Activated T-cell treated with anti-CD3 and anti-CD28 coated beads, Interleukin-2, amount 50 U/mL, for 1 hour (primary cell): ENCODE results near the gene CCBE1.
"Not testable (repeated sequence)": the region's sequence is repeated elsewhere in the genome, so short reads cannot be mapped to it uniquely, and the experiment has no call there.

Experiments used
- DNase-seq: peaks from one replicate; pipeline ENCODE4 v3.0.0-alpha.2; 2020

CCBE1 gene

DNA sequence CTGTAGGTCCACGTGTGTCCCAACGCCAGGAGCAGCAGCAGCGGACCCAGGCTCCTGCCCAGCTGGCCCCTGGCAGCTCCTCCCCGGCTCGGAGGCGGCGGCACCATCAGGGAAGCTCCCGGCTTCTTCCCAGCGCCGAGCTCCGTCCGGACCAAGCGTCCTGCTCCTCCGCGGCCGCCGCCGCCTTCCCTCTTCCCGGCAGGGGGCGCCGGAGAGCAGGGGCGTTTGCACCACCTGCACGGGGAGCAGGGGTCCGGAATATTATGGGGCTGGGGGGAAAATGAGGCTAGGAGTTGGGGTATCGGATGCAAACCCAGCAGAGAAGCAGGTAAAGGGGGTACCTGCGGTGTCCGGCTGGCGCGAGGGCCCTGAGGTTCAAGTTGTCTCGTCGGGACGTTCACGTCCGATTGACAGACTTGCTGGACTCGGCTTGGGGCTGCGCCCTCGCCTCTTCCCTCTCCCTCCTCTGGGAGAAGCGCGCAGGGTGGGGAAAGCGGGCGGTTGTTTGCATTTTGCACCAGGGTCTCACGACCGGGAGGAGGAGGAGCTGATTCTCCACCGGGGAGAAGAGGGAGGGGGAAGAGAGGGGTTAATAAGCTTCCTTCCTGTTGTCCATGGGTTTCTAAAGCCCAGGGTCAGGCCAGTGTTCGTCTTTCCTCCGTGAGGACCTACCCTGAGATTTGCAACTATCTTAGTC is at the start of gene CCBE1:
Gene CCBE1 (minus strand): TSS at position 188 of the 697 bp plus-strand sequence.
- no peak for DNase-seq

DNA sequence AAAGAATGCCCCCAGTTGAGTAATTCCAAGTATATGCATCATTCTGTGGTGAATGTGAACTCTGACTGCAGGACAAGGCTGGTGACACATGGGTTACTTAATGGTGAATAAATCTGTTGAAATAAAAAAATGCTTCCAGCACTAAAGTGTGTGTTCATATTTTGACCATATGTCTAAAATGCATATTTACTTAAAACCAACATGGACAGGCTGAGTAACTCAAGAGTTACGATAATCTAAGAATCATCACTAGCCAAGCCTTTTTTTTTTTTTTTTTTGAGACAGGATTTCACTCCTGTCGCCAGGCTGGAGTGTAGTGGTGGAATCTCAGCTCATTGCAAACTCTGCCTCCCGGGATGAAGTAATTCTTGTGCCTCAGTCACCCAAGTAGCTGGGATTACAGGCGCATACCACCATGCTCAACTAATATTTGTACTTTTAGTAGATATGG is 47.1 kb upstream of the CCBE1 start:
- no peak for DNase-seq

DNA sequence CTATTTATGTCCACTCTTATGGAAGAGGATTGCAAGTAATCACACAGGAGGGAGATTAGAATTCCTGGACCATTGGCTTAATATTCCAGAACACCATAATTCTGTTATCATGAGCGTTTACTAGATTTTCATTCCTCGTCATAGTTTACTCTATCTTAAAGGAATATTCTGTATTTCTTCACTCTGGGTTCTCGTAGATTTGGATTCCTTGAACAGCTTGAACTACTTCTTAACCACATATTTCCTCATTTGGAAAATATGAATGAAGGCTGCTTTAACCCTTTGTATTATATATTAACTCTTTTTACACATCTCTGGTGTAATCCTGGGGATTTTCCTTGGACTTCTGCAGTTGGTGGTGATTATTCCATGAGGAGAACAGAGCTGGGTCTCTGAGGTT is 46.3 kb upstream of the CCBE1 start:
- no peak for DNase-seq

DNA sequence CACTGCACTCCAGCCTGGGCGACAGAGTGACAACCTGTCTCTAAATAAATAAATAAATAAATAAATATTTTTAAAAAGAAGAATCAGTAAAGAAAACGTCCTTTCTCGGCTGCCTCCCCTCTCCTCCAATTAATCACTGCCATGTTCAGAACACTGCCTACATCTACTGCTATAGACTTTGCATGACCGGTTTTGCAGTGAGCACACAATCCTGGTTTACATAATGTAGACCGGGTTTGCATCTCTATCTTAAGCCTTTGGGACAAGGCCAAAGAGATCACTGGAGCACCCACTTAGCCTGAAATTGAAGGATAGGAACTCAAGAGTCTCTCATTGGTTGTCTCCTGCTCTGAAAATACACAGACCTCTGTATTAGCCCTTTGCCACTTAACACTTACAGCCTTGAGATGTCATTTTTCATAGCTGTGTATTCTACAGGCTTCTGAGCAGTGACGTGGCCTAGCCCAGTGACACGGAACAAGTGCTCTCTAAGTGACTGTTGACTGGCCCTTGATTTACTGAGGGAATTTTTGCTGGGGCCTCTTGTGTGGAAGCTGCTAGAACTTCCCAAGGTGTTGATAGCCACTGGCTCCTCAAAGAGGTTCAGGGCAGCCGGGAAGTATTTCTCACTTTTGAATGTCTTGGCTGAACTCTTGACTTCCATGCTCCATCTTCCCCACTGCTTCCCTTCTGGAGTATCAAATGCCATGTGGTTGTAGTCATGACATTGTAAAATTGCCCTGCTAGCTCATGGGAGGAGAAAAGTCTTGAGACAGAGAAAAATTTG is 45.3 kb upstream of the CCBE1 start:
- no peak for DNase-seq

DNA sequence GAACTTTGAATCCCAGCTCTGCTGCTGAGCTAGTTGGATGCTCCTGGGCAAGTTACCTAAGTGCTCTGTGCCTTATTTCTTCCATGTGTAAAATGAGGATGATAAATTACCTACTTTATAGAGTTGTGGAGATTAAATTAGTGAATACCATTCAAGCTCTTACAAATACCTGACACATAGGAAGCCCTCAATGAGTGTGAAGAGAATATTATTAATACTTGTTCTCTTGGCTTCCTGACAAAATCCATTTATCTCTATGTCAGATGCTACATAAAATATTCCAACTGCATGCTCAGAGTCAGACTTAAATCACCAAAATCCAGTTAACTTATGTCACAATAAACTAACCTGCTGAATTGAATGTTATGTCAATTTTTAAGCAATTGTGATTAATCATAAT is 42.9 kb upstream of the CCBE1 start:
- no peak for DNase-seq

DNA sequence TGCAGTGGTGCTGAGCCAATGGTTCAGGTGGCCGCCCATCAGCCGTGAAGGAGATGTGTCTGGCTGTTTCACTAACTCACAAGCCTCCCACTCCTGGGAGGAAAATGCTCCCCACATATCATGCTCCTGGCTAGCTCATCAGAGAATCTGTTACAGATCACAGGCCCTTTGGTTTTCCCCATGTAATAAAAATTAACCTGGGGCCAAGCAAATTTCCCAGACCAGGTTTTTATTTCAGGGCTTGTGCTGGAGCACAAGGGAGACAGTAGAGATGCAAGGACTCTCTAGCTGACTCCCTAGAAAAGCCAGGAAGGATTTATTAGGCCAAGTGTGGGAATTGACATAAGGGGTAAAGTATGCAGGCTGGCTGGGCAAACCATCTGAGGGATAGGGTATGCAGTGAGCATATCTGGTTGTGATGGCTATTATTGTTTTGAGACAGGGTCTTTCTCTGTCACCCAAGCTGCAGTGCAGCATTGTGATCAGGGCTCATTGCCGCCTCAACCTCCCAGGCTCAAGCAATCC is 40.6 kb upstream of the CCBE1 start:
- no peak for DNase-seq

DNA sequence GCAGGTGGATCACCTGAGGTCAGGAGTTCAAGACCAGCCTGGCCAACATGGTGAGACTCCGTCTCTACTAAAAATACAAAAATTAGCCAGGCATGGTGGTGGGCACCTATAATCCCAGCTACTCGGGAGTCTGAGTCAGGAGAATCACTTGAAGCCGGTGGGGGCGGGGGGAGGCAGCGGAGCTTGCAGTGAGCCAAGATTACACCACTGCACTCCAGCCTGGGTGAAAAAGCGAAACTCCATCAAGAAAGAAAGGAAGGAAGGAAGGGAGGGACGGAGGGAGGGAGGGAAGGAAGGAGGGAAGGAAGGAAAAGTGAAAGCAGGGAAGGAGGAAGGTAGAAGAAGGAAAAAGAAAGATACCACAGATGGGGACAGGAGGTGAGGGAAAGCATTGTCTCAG is 40.1 kb upstream of the CCBE1 start:
- not testable (repeated sequence) for DNase-seq

DNA sequence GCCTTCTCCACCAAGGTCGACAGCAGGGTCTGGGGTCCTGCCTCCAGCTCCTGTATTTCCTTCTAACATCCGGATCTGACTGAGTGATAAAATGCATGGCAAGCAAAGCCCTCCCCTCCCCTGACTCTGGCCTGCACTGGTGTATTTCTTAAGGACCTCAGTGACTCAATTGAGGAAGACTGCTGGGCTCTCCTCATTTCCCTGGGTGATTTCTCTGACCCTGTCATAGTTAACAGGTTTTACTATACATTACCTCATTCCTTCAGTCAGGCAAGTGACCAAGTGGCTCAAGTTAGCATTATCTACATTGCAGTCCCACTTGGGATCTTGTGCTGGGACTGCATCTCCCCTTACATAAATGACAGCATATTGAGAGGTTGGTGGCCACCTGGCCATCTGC is 38.8 kb upstream of the CCBE1 start:
- no peak for DNase-seq

DNA sequence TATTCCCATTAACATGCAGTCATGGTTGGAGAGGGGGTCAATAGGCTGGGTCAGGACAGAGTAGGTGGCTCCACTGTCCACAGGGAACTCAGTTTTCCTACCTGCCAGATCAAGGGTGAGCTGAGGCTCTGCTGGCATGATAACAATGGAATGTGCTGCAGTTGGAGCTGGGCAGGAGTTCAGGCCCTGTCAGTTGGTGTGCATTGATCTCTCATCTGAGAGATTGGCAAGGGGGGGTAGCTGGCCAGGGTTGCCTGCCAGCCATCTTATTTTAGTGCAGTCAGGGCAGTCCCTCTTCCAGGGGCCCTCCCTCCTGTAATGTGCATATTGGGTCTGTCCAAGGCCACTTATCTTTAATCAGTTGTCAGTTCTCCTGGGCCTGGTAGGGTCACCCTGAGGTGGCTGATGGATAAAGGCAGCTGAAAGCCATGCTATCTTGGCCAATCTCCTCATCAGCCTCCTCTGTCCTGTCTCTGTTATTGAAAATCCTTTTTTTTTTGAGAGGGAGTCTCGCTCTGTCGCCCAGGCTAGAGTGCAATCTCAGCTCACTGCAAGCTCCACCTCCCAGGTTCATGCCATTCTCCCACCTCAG is 38.1 kb upstream of the CCBE1 start:
- no peak for DNase-seq

DNA sequence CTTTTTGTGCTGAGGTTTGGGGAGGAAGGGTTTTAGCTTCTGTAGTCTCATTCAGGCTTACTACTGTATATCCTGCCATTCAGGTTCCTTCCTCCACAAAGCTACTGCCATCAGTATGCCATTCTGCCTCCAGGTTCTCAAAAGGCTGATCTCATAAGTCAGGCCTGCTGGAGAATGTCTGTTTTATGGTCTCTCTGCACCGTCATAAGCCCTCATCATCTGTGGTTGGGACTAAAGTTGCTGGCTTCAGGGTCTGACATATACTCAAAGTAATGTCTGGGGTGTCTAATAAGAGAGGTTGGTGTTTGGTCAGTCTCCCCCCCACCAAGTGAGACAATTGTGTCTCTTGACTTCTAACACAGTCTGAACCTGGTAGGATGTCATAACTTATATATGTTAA is 36.2 kb upstream of the CCBE1 start:
- DNase-seq: no peak

DNA sequence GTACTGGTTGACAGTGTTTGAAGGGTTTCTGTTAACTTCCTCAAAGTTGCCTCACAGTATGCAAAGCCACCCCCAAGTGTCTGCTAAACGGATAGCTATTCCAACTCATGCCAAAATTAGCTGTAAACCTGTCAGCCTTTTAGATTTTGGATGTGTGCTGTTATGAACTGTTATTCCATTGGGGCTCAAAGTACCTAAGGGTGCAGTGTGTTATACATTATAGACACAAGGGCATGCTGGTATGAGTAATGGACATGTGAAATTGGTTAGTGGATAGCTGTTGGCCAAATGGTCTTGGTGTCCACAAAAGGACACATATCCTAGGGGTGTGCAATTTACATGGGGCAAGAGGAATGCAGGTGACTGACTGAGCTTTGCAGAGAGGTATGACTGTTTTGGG is 33.7 kb upstream of the CCBE1 start:
- DNase-seq: no peak

DNA sequence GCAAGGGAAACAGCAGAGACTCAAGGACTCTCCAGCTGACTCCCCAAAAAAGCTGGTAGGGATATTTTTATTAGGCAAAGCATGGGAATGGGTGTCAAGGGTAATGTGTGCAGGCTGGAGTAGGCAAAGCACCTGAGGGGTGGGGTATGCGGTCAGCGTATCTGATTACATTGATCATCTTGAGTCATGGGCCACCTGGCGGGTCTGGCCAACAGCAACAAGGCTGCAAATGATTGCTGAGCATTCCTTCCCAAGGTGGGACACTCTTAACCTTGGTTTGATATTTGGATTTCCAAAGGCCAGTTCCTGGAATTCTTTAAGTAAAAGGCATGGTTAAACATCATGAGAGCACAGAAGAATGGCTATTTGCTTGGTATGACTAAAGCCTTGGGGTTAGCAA is 32.6 kb upstream of the CCBE1 start:
- no peak for DNase-seq

DNA sequence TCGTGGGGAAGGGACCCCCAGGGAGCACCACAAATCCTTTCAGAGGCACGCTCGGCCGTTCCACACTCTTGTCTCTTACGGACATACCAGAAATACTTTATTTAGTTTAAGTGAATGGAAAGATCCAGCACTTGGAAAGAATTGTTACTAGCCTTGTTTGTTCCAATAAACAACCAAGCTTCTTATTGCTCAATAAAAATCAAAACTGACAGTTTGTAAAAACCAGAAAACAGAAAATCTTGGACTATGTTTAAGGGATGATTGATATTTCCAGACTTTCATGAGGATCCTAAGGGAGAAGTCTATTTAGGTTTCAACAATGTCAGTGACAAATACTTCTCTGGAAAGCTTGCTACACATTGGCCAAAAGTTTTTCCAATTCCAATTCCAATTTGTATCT is 31.6 kb upstream of the CCBE1 start:
- no peak for DNase-seq

DNA sequence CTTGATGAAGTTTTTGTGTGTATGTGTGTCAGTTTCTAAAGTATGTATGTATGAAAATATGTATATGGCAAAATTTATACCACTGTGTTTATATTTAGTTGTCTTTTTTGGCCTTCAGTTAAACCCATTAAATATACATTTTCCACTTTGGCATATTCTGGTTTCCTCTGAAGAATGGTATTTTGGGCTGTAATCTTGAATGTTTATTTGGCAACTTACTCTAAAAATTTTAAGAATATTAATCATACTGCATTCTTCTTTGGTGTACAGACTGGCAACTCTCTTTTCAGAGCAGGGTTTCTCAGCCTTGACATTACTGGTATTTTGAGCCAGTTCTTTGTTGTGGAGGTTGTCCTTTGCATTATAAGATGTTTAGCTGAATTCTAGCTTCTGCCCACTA is 27.9 kb upstream of the CCBE1 start:
- no peak for DNase-seq

DNA sequence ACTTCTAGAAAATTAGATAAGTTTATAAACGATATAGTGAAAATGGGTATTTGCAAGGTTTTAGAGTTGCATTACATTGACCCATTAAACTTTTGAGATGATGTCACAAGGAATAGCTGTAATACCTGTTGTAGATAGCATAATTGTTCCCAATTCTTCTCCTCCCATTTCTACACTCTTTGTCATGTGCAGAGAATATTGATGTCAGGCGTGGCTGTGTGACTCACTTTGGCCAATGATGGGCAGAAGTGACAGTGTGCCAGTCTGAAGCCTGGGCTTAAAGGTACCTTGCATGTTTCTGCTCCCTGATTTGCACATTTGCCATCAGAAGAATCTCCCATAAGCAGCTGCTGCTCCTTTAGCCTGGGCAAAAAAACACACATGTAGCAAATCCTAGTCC is 26.9 kb upstream of the CCBE1 start:
- DNase-seq: no peak

DNA sequence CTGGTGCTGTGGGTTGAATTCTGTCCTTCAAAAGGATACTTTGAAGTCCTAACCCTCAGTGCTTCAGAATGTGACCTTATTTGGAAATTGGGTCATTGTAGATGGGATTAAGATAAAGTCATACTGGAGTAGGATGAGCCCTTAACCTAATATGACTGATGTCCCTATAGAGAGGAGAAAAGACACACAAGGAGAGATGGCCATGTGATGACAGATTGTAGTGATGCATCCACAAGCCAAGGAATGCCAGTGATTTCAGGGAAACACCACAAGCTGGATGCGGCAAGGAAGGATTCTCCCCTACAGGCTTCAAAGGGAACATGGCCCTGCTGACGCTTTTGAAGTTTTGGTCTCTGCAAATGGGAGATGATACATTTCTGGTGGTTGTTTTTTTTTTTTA is 24.7 kb upstream of the CCBE1 start:
- DNase-seq: no peak

DNA sequence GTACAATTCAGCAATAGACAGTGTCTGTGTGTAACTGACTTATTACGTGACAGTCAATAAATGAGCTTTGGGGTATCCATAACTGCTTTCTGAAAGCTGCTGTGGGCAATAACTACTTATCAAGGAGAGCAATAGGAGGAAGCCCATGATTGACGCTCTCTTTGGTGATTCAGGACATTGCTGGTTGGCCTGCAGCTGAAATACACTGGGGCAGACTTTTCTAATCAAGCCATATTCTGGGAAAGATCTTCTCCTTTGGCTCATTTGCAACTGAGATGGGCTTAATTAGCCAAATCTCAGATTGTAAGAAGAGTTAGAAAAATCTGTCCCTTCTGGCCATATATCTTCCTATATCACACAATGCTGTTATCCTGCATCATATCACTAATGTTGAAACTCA is 24.0 kb upstream of the CCBE1 start:
- no peak for DNase-seq

DNA sequence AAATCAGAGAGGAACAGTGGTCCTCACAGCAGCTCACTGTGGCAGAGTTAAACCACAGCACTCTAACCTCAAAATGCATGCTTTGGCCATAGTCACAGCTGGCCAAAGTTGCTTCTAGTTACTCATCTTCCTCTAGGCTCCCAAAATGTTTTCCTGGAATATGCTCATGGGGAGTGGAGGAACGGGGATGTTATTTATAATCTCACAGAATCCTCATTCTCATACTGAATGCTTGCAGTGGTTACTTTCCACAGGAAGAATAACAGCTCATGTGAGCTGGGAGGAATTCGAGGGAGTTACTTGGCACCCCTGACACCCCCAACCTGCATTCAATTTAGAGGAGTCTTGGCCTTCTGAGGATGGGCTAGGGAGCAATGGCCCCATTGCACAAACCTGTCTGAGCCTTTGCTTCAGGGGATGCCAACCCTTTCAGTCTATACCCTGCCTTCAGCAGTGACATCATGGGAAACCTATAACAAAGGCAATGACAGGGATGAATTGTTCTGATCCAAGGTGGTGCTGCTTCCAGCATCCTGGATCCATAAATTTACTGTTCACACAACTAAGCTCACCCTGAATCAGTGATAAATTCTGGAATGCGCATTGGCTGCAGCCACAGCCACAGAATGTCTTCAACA is 22.4 kb upstream of the CCBE1 start:
- DNase-seq: no peak

DNA sequence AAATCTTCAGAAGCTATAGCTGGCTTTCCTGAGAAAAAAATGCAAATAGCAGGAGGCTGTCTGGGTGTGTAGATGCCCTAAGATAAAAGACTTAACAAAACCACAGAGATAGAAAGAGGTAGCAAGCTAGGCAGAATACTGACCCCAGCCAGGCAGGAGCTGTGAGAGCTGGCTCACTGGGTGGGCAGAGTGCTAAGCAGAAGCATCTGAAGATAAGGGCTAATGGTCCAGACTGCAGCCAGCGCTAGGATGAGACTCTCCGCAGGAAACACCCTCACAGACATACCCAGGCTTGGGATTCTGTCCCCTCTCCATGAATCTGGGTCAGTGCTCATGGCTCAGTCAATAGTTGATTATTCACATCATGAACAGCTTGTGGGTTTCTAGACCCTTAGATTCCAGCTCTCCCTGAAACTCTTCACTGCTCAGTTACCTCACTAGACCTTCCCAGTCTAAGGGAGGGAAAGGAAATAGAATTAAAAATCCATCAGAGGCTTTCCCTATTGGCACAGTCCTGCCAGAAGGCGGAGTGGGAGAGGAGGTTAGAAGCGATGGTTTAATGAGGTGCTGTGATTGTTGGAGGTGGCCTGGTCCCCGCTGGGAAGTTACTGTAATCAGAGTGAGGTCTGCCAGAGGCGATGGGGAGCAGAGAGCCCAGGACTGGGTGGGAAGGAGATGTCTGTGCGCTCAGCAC is 21.4 kb upstream of the CCBE1 start:
- no peak for DNase-seq

DNA sequence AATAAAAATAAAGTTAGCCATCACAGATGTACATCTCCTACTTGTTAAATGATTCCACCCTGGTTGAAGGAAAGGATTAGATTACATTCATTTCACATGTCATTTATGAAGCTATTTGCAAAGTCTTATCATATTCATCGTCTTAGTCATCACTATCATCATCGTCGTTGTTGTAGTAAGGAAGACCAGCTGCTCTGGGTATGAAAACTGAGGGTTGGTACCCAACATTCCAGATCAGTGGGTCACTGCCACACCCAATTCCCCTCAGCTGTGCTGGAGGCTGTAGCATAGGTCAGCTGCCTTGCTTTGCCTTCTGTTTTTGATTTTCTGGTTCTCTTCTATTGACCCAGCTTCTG is 20.9 kb upstream of the CCBE1 start:
- DNase-seq: no peak

DNA sequence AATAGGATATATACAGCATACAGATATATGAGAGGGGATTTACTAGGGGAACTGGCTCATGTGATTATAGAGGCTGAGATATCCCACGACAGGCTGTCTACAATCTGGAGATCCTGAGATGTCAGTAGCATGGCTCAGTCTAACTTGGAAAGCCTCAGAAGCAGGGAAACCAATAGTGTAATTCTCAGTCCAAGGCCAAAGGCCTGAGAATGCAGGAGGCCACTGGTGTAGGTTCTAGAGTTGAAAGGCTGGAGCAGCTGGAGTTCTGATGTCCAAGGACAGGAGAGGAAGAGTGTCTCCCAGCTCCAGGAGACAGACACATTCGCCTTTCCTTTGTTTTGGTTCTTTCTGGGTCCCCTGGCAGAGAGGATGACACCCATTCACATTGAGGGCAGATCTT is 20.1 kb upstream of the CCBE1 start:
- DNase-seq: no peak

DNA sequence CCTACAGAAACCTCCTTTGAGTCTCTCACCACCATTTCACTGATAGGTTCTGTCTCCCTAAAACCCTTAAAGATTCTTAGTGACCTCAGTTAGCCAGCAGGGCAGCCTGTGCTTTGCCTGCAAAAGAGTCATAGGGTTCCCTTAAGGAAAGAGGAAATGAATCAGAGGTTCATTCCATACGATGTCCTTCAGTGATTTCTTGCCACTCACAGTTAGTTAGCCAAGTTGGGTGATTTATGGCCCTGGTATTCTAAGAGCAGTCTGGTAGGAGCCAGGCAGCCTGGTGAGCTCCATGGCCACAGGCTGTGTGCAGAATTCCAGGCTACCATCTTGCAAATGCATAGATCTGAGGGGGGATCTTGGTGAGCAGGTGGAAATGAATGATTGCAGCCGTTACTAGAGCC is 18.7 kb upstream of the CCBE1 start:
- no peak for DNase-seq

DNA sequence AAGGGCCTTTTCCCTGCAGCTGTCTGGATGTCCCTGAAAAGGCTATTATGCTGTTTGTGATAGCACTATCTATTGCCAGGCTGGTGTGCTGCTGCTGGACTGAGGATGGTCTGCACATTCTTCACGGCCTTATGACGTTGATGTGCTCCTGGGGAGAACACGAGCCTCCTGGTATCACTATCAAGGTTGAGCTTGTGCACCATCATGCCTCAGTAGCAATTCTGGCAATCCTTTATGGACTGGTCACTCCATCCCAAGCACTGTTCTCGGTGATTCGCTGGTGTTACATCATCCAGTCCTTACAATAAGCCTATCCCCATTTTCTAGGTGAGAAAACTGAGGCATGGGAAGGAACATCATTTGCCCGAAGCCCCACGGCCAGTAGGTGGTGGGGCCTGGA is 18.2 kb upstream of the CCBE1 start:
- no peak for DNase-seq
